HepG2 (cell line): ENCODE measurements around the gene ENPP7. TPM values are rescaled to one million over a fixed set of nuclear protein-coding genes. Genes with fewer than 3 reads are reported as not detected.

Experiments used
- ESRRA ChIP-seq: sonication (generic); formaldehyde crosslinking; IDR thresholded peaks from 2 replicates; pipeline ENCODE4 v1.5.1; 2020; ENCODE audit warnings: mild to moderate bottlenecking, low read depth, missing genetic modification reagents
- KDM2A ChIP-seq: sonication (generic); formaldehyde crosslinking; IDR thresholded peaks from 2 replicates; pipeline ENCODE4 v1.4.0; 2020; ENCODE audit warnings: low read depth, missing genetic modification reagents, borderline replicate concordance
- KIAA2018 ChIP-seq: sonication (generic); formaldehyde crosslinking; IDR thresholded peaks from 2 replicates; pipeline ENCODE4 v1.5.0; 2020; ENCODE audit warnings: mild to moderate bottlenecking, missing genetic modification reagents, borderline replicate concordance
- MXD3 ChIP-seq: IDR thresholded peaks from 2 replicates; pipeline ENCODE4 v1.6.1; 2016; ENCODE audit warnings: mild to moderate bottlenecking, missing biosample characterization, missing genetic modification reagents
- SP2 ChIP-seq: sonication (generic); formaldehyde crosslinking; IDR thresholded peaks from 2 replicates; pipeline ENCODE4 v1.5.1; 2020; ENCODE audit warnings: mild to moderate bottlenecking, missing genetic modification reagents
- ZBTB37 ChIP-seq: sonication (generic); formaldehyde crosslinking; IDR thresholded peaks from 2 replicates; pipeline ENCODE4 v1.4.0; 2020; ENCODE audit warnings: mild to moderate bottlenecking, missing genetic modification reagents
- ZBTB49 ChIP-seq: sonication (generic); formaldehyde crosslinking; IDR thresholded peaks from 2 replicates; pipeline ENCODE4 v1.4.0; 2020; ENCODE audit warnings: missing genetic modification reagents, borderline replicate concordance
- ZNF225 ChIP-seq: sonication (generic); formaldehyde crosslinking; IDR thresholded peaks from 2 replicates; pipeline ENCODE4 v1.4.0; 2020; ENCODE audit warnings: mild to moderate bottlenecking, missing genetic modification reagents
- ZNF350 ChIP-seq: sonication (generic); formaldehyde crosslinking; IDR thresholded peaks from 2 replicates; pipeline ENCODE4 v1.4.0; 2020; ENCODE audit warnings: mild to moderate bottlenecking, low read depth, missing genetic modification reagents, borderline replicate concordance
- ZNF549 ChIP-seq: sonication (generic); formaldehyde crosslinking; IDR thresholded peaks from 2 replicates; pipeline ENCODE4 v1.5.0; 2020; ENCODE audit warnings: missing genetic modification reagents
- polyA plus RNA-seq, 8 experiments: library from polyadenylated mRNA; depleted of rRNA in 3 of 8; stranded (reverse) in 7 of 8; unstranded in 1 of 8; fragments of >200 nt; fragmentation: Illumina TruSeq in 4 of 8; extraction: Trizol in 4 of 8; gene quantifications; 2 replicates each; pipeline versions ENCODE4 v1.2.1 to v1.2.3, GENCODE V29; 2011 to 2016; ENCODE audit warnings: low read depth in 4 of 8, missing spikeins in 1 of 8, mixed read lengths in 1 of 8; ENCODE audit not compliant: insufficient read depth in 1 of 8
- total RNA-seq, 5 experiments: library from RNA; depleted of rRNA; stranded (reverse); fragments of >200 nt; fragmentation: Illumina TruSeq; extraction: Trizol; gene quantifications; 2 replicates each; pipeline ENCODE4 v1.2.3, GENCODE V29; 2016; ENCODE audit warnings: low read depth in 1 of 5

Gene ENPP7
- total and polyA plus RNA-seq, 2 of the 13 experiments (the other 11 are each of a cell fraction or from before 2014, with no cell fraction given) = 1.1 to 2.2 TPM

- TF ChIP-seq KIAA2018 (peak; percentile 40; the same call in 1 of the 2 replicates), SP2 (CRISPR knock-in tag) (no peak; the same call in 1 of the 2 replicates), ESRRA (CRISPR knock-in tag) (peak; percentile 89), MXD3 (CRISPR knock-in tag) (peak; percentile 89), ZBTB49 (CRISPR knock-in tag) (no peak), KDM2A (CRISPR knock-in tag) (peak; percentile 76), ZBTB37 (CRISPR knock-in tag) (peak; percentile 86), ZNF350 (CRISPR knock-in tag) (peak; percentile 86; the same call in 1 of the 2 replicates), ZNF225 (CRISPR knock-in tag) (peak; percentile 85), ZNF549 (no peak)
Observed at GRCh38 chr17:79760197-79760906, 29.6 kb downstream of the ENPP7 start (continued).
